IPS DF 6.9 (cell line): ENCODE data around the gene VN1R4.
"Not testable (repeated sequence)": the region's sequence is repeated elsewhere in the genome, so short reads cannot be mapped to it uniquely, and the experiment has no call there.

Experiments
- DNase-seq: peaks from one replicate; pipeline ENCODE4 v3.0.0-alpha.2; 2013; ENCODE audit warnings: low read depth, low spot score
- H3K27ac ChIP-seq: one replicate; pipeline ENCODE4 v1.5.1; 2013; ENCODE audit warnings: low read length, control low read depth
- H3K27me3 ChIP-seq: 2 replicates; pipeline ENCODE4 v1.6.1; 2013; ENCODE audit warnings: mild to moderate bottlenecking, low read length; ENCODE audit not compliant: control insufficient read depth, insufficient read depth
- H3K36me3 ChIP-seq: 2 replicates; pipeline ENCODE4 v1.6.1; 2013; ENCODE audit warnings: low read length; ENCODE audit not compliant: control insufficient read depth, insufficient read depth
- H3K4me1 ChIP-seq: 2 replicates; pipeline ENCODE4 v1.6.1; 2013; ENCODE audit warnings: low read length; ENCODE audit not compliant: control insufficient read depth, insufficient read depth
- H3K4me3 ChIP-seq: 2 replicates; pipeline ENCODE4 v1.5.1; 2013; ENCODE audit warnings: mild to moderate bottlenecking, low read length
- H3K9me3 ChIP-seq: 2 replicates; pipeline ENCODE4 v1.6.1; 2013; ENCODE audit warnings: low read length, inconsistent platforms; ENCODE audit not compliant: control insufficient read depth, insufficient read depth
- WGBS: extraction: QIAGEN DNeasy Blood & Tissue Kit; methylation state at CpG from one replicate; pipeline ENCODE4 v1.1.7; 2013; ENCODE audit warnings: mixed read lengths, missing lambda C conversion rate; ENCODE audit not compliant: insufficient read length, insufficient coverage; 5-methylcytosine and 5-hydroxymethylcytosine counted together

VN1R4 gene, protein sequence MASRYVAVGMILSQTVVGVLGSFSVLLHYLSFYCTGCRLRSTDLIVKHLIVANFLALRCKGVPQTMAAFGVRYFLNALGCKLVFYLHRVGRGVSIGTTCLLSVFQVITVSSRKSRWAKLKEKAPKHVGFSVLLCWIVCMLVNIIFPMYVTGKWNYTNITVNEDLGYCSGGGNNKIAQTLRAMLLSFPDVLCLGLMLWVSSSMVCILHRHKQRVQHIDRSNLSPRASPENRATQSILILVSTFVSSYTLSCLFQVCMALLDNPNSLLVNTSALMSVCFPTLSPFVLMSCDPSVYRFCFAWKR

DNA sequence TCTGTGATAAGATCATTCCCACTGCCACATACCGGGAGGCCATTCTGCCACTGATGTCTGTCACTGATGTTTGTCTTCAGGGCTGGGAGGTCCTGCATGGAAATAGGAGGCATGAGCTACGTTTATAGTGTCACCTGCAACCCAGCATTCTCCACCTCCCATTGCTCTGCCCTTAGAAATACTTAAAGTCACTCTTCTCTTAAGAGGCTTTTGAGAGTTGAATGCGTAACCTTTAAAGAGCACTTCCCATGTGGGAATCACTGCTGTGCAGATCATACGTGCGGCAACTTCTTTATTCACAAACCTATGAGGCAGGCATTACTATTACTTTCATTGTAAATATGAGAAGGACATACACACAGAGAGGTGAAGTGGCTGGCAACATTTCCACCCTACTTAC lies at the start of gene VN1R4:
TSS of gene VN1R4 (minus strand) at position 101 of the 400 bp plus-strand sequence. CDS start at position 43, 58 bp downstream.
- not testable (repeated sequence) for DNase-seq, H3K36me3 ChIP-seq, H3K4me1 ChIP-seq, H3K27me3 ChIP-seq, H3K27ac ChIP-seq, H3K9me3 ChIP-seq, H3K4me3 ChIP-seq
- WGBS = no CpG with 5 or more reads among the region's 5 CpGs

DNA sequence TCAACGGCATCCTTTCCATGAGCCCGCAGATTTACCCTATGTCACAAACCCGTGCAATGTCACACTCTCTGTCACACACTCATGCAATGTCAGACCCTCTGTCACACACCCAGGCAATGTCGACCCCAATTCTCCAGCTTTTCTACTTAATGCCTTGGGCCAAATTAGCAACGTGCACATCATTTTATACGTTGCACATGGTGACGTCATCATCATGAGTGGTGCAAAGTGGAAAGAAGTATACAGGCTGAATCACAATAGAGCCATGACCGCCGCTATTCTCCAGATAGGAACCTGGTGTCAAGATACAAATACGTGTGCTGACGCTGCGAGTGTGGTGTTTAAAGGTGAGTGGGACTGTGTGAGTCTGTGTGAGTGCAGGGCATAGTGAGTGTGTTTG lies 44.4 kb upstream of the VN1R4 start:
- no peaks in the 10 kb centered on the region for H3K36me3 ChIP-seq
- no peaks in the 10 kb centered on the region for H3K9me3 ChIP-seq
- no peak overlapping the region for H3K27ac ChIP-seq
- no peak for DNase-seq
- H3K27me3 ChIP-seq = no peaks in the 10 kb centered on the region
- no CpG with 5 or more reads among the region's 12 CpGs for WGBS
- H3K4me1 ChIP-seq = 0 out of 2 replicates have a peak, but pooled peaks cover 2% of the 10 kb centered on the region
- no peak overlapping the region for H3K4me3 ChIP-seq

DNA sequence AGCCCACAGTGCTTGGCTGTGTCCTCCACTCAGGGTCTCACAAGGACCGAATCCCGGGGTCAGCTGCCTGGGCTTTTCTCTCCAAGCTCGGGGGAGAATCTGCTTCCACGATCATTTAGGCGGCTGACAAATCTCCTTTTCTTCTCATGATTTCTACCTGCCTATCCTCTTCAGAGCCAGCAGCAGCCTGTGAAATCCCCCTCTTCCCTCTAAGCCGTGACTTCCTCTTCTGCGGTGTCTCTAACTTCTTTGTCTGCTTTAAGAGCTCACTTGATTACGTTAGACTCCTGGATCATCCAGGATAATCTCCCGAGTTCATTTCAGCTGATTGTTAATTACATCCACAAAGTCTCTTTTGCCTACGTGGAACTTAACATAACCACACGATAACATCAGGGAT lies 43.5 kb upstream of the VN1R4 start:
- 0 out of 2 replicates have a peak, but pooled peaks cover 2% of the 10 kb centered on the region for H3K4me1 ChIP-seq
- no CpG with 5 or more reads among the region's 11 CpGs for WGBS
- no peaks in the 10 kb centered on the region for H3K27me3 ChIP-seq
- DNase-seq = no peak
- no peaks in the 10 kb centered on the region for H3K36me3 ChIP-seq
- no peak overlapping the region for H3K4me3 ChIP-seq
- no peak overlapping the region for H3K27ac ChIP-seq
- H3K9me3 ChIP-seq = no peaks in the 10 kb centered on the region; the same call in 1 of the 2 replicates

DNA sequence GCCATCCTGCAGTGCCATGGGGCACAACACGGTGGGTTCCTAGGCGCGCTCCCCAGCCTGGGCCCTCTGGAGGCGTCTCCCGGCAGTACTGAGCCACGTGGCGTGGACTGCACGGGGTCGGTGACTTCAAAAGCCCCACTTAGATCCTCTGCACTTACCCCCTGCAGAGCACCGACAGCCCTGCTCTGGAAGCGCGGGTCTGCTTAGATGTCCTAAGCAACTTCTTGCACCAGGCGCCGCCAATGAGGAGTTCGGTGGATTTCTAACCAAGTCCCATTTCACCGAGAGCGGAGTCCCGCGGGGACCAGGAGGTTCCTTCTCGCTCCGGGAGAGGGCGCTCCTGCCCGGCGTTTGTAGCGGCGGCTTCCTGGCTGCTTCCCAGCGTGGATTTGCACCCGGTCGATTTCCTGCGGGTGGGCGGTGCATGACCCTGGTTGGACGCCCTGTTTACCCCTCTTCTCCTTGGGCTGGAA lies 40.9 kb upstream of the VN1R4 start:
- Histone ChIP-seq H3K27ac (no peak overlapping the region), H3K27me3 (no peaks in the 10 kb centered on the region), H3K9me3 (no peaks in the 10 kb centered on the region; the same call in 1 of the 2 replicates), H3K4me1 (0 out of 2 replicates have a peak, but pooled peaks cover 2% of the 10 kb centered on the region), H3K36me3 (no peaks in the 10 kb centered on the region), H3K4me3 (no peak overlapping the region)
- DNase-seq = peak; percentile 54
- no CpG with 5 or more reads among the region's 32 CpGs for WGBS

DNA sequence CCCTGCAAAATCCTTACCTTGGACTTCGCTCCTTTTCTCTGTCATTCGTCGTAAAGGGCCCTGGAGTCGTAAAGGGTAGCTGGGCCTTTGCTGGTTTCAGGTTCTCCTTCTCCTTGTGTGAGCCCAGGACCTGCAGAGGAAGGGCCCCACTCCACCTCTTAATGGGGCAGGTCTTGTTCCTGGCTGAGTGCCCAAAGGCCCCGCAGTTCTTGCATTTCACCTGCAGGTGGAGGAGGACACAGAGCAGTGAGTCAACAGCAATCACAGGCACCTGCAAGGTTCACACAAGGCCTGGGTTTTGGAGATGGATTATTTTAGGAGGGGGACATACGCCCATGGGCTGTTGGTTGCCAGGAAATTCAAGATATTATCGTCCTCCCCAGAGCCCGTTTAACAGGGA lies 33.8 kb upstream of the VN1R4 start:
- not testable (repeated sequence) for DNase-seq, H3K4me3 ChIP-seq, H3K36me3 ChIP-seq, H3K27ac ChIP-seq, H3K27me3 ChIP-seq, H3K9me3 ChIP-seq, H3K4me1 ChIP-seq
- WGBS = no CpG with 5 or more reads among the region's 8 CpGs

DNA sequence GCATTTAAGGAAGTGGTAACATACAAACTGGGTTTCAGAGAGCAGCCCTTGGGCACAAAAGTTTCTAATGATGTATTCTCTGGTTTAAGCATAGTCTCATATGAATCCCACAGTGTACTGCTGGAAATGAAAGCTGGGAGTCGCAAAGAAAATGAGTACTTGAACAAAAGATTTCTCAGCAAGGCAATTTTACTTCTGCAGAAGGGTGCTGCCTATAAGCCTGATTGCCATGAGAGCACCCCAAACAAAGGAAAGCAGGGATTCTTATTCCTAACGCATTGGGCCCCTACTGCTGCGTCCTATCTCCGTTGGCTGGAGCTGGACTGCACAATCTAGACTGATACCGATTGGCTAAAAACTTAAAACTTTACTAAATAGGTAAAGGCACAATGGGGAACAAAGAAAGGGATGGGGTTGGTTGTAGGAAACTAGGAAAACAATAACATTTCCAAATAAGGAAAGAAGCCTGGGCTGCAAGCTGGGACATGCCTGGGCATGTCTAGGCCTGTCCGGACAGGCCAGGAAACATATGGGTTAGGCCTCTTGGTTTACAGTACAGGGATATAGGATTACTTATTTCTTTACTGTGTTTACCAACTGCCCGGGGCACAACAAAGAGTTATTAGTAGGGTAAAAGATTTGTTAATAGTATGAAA lies 27.4 kb upstream of the VN1R4 start:
- no peaks in the 10 kb centered on the region for H3K36me3 ChIP-seq

DNA sequence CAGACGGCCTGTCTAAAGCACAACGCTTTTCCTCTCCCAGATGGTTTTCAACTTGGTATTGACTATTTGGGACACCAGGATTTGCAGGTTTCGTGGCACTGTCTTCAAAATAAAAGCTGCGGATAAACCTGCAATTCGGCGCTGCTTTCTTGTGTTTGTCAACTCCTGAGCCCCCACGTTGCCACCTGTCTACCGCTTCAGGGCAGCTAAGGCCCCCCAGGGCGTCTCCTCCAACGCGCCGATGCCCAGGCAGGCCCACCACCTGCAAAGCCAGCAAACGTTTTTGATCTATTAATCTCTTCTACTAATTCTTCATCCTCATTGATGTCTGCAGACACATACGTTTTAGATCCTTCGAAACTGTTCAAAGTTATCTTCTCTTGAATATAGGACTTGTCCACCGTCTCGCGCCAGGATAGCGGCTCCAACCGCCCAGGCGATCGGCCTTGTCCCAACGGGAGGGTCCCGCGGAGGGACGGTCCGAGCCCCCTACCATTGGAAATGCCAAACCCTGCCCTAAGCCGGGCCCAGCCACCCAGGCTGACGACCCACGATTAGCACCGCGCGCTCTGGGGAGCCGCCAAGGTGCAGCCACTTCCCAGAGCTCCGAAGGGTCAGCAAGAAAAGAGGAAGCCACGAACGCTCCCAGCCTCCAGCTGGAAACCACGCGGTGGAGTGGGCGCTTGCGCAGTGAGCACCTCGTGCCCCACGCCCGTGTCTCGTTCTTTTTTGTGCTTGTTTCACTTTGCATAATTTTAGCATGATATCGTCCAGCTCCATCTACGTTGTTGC lies 23.4 kb upstream of the VN1R4 start:
- H3K36me3 ChIP-seq = no peaks in the 10 kb centered on the region
- H3K4me1 ChIP-seq = no peaks in the 10 kb centered on the region
- no peak overlapping the region for H3K27ac ChIP-seq
- no peak overlapping the region for H3K4me3 ChIP-seq
- no CpG with 5 or more reads among the region's 47 CpGs for WGBS
- H3K27me3 ChIP-seq = no peaks in the 10 kb centered on the region
- peaks cover 4% of the 10 kb centered on the region for H3K9me3 ChIP-seq
- DNase-seq = no peak

More for the DNA sequence above, 27.4 kb upstream of the VN1R4 start:
- H3K9me3 ChIP-seq = peaks cover 4% of the 10 kb centered on the region
- H3K27ac ChIP-seq = no peak overlapping the region
- H3K27me3 ChIP-seq = no peaks in the 10 kb centered on the region
- H3K4me1 ChIP-seq = no peaks in the 10 kb centered on the region
- DNase-seq = no peak
- H3K4me3 ChIP-seq = no peak overlapping the region
- no CpG with 5 or more reads among the region's 7 CpGs for WGBS

DNA sequence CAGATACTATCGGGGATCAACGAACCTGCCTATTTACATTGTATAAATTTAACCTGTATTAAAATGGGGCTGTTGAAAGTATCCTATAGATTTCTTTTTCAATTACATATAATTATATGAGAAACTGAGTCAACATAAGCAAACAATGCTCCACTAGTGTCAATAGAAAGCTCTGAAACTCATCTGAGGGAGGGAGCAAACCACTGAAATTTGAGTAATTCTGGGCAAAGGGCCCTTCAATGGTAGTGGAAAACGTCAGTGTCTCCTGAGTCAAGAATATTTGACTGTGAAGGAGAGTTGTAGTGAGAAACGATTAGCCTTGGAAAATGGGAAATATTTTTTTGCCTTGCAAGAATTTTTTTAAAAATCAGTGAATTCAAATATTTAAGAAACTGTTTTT lies 17.6 kb upstream of the VN1R4 start:
- H3K9me3 ChIP-seq = no peaks in the 10 kb centered on the region; the same call in 1 of the 2 replicates
- H3K27me3 ChIP-seq = no peaks in the 10 kb centered on the region
- H3K4me3 ChIP-seq = no peak overlapping the region
- H3K36me3 ChIP-seq = no peaks in the 10 kb centered on the region
- WGBS = no CpG with 5 or more reads among the region's 4 CpGs
- H3K27ac ChIP-seq = no peak overlapping the region
- no peaks in the 10 kb centered on the region for H3K4me1 ChIP-seq
- DNase-seq = no peak

DNA sequence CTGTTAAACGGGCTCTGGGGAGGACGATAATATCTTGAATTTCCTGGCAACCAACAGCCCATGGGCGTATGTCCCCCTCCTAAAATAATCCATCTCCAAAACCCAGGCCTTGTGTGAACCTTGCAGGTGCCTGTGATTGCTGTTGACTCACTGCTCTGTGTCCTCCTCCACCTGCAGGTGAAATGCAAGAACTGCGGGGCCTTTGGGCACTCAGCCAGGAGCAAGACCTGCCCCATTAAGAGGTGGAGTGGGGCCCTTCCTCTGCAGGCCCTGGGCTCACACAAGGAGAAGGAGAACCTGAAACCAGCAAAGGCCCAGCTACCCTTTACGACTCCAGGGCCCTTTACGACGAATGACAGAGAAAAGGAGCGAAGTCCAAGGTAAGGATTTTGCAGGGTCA lies 14.4 kb upstream of the VN1R4 start:
- WGBS = no CpG with 5 or more reads among the region's 8 CpGs
- not testable (repeated sequence) for H3K36me3 ChIP-seq, H3K27me3 ChIP-seq, H3K4me1 ChIP-seq, H3K4me3 ChIP-seq, DNase-seq, H3K27ac ChIP-seq, H3K9me3 ChIP-seq

DNA sequence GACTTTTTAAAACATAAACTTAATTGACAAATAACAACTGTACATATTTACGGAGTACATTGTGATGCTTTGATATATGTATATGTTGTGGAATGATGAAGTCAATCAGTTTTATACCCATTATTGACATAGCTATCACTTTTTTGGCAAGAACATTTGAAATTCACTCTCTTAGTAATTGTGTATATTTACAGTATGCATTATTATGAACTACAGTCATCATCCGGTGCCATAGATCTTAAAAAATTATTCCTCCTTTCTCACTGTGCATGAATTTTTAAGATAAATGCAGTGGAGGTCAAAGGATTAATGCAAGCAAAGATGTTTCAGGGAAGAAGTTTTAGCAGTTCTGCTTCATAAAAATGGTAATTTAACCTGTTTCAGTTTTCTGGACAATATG lies 8.0 kb upstream of the VN1R4 start:
- Histone ChIP-seq H3K27me3 (no peaks in the 10 kb centered on the region), H3K4me1 (no peaks in the 10 kb centered on the region), H3K4me3 (no peak overlapping the region), H3K36me3 (no peaks in the 10 kb centered on the region), H3K9me3 (no peaks in the 10 kb centered on the region; the same call in none of the 2 replicates), H3K27ac (no peak overlapping the region)
- WGBS = no CpG with 5 or more reads among the region's 2 CpGs
- no peak for DNase-seq
